HG03457 (cell line): Measurements from ENCODE around the gene SH3GL3.

Source experiments
- ATAC-seq: cut with Tn5 transposase; IDR thresholded peaks from one replicate; pipeline ENCODE4 v1.9.1; 2021; ENCODE audit warnings: moderate number of reproducible peaks; ENCODE audit not compliant: unreplicated experiment

SH3GL3 gene

GRCh38 chr15:83658430-83659416 lies 211.6 kb downstream of the SH3GL3 start:
- no peak for ATAC-seq

- ATAC-seq, result no peak
Observed at GRCh38 chr15:83659417-83659812, 212.3 kb downstream of the SH3GL3 start.

GRCh38 chr15:83665480-83665879 lies 218.3 kb downstream of the SH3GL3 start:
- ATAC-seq, result no peak
